ENCODE measurements around the gene HACD3.
"Not testable (repeated sequence)": the region's sequence is repeated elsewhere in the genome, so short reads cannot be mapped to it uniquely, and the experiment has no call there.

HACD3 gene

GRCh38 chr15:65550681-65551098 lies 20.4 kb downstream of the HACD3 start:
- no peak for DNase-seq

DNA sequence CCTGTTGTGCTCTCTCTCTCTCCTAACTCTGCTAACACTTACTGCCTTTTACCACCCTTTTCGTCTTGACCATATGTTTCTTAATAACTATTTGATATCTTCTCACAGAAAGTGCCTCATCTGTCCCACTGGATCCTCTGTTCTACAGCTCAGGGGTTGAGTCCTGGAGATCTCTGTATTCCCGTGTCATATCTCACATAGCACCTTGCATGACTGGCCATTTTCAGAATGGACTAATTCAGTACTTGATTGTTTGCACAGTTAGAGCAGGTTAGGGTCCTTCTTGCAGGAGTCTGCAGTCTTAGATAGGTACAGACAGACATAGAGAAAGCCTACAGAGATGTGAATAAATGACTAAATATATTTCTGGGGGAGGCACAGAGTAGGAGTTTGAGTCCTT lies 20.9 kb downstream of the HACD3 start:
- no peak for DNase-seq

DNA sequence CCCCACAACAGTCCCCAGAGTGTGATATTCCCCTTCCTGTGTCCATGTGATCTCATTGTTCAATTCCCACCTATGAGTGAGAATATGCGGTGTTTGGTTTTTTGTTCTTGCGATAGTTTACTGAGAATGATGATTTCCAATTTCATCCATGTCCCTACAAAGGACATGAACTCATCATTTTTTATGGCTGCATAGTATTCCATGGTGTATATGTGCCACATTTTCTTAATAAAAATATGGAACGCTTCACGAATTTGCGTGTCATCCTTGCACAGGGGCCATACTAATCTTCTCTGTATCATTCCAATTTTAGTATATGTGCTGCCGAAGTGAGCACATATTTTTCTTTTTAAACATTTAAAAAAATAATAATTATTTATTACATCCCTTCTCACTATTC lies 22.6 kb downstream of the HACD3 start:
- not testable (repeated sequence) for DNase-seq

DNA sequence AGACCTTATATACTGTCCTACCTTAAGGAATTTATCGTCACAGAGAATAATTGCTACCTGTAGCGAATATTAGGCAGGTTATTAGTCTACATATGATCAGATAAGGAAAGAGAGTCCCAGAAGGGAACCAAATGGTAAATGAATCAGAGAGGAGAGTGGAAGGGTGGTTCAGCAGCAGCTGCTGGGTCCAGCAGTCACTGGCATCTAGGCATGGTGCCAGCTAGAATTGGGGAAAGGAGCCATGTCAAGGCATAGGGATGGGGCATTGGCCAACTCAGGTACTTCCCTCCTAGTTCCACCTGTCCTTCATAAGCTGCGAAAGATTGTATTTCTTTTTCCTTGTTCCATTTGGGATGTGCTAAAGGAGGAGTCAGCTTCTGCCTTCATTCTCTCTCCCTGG lies 23.4 kb downstream of the HACD3 start:
- DNase-seq, result peak; percentile 28

- DNase-seq, result no peak
Measured at GRCh38 chr15:65556622-65557021, 26.4 kb downstream of the HACD3 start.

GRCh38 chr15:65558336-65558735 lies 28.1 kb downstream of the HACD3 start:
- DNase-seq, result no peak

- no peak for DNase-seq
Measured at GRCh38 chr15:65558997-65559760, 28.9 kb downstream of the HACD3 start.

DNA sequence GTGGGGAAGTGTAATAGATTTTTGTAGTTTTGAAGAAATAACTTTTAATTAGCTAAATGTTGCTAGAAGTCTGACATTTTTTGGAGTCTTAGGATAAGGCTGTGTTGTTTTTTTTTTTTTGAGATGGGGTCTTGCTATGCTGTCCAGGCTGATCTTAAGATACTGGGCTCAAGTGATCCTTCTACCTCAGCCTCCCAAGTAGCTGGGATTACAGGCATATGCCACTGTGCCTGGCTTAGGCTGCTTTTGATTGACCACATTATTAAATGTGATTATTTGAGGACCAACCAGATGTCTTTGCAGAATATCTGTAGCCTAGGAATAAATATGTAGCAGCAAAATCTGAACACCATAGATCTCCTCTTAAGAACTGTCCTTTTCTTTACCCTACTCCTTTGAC lies 29.7 kb downstream of the HACD3 start:
- no peak for DNase-seq

GRCh38 chr15:65561934-65562333 lies 31.7 kb downstream of the HACD3 start:
- DNase-seq, result no peak

- no peak for DNase-seq
Measured at GRCh38 chr15:65569728-65570127, 39.5 kb downstream of the HACD3 start.

GRCh38 chr15:65571971-65572370 lies 41.7 kb downstream of the HACD3 start:
- DNase-seq, result no peak

GRCh38 chr15:65576664-65577063 lies 46.4 kb downstream of the HACD3 start:
- no peak for DNase-seq

DNA sequence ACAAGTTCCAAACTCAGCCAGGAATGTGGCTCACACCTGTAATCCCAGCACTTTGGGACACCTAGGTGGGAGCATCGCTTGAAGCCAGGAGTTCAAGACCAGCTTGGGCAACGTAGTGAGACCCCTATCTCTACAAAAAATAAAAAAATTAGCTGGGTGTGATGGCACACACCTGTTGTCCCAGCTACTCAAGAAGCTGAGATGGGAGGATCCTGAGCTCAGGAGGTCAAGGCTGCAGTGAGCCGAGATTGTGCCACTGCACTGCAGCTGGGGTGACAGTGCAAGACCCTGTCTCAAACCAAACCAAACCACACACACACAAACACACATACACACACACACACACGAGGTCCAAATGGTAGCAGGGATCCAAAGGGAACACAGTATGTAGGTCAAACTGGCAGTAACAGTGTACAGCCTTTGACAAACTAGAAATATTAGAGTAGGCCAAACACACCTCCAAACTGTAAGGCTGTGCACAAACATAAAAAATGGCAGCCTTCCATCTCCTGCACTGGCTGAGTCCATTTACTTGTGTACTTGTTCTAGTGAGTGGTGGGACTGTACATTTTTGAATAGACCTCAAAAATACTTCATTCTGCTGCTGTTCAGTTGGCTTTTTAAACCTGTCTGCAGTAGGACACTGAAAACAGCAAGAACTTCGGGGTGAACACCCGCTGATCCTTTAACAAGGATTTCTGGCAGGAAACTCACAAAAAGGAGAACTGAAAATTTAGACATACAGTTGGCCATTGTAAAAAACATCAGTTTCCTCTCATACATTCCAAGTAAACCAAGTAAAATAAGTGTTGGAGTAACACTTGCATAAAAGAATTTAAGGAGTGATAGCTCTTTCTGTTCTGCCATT lies 47.1 kb downstream of the HACD3 start:
- no peak for DNase-seq

- no peak for DNase-seq
Measured at GRCh38 chr15:65578904-65579728, 48.9 kb downstream of the HACD3 start.

- DNase-seq, result no peak
Measured at GRCh38 chr15:65579762-65580161, 49.5 kb downstream of the HACD3 start.

- no peak for DNase-seq
Measured at GRCh38 chr15:65580287-65580686, 50.0 kb downstream of the HACD3 start.

DNA sequence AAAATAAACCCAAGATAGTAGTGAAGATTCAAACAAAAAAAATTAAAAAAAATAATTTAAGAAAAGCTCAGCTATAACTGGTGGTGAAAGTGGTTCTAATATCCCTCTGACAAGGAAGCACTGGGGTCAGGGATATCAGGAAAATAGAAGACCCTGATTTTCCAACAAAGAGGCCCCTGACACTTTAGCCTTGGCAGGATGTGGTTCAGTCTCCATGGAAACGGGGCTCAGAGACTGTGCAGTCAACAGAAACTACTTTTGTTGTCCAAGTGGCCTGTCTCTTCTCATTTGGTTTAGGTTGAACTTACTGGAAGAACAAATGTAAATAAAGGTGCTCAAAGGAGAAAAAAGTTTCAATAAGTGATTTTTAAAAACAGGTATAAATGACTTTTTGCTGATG lies 53.4 kb downstream of the HACD3 start:
- DNase-seq, result peak; percentile 18

DNA sequence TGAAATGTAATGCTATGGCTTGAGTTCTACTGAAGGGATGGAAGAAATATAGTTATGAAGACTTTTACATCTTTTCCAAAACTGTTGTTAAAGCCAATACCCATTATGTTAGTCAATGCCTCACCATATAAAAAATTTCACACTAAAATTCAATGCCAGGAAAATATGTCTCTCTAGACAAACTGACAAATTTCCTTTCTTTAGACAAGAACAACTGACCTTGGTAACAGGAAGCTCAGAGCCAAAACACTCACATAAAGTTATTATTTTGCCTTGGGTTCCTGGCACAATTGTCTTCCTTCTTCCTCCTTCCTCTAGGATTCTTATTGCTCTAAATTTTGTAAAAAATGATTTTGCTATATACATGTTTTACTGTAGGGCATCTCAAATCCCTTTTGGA lies 54.0 kb downstream of the HACD3 start:
- no peak for DNase-seq

GRCh38 chr15:65587094-65587493 lies 56.8 kb downstream of the HACD3 start:
- no peak for DNase-seq

DNA sequence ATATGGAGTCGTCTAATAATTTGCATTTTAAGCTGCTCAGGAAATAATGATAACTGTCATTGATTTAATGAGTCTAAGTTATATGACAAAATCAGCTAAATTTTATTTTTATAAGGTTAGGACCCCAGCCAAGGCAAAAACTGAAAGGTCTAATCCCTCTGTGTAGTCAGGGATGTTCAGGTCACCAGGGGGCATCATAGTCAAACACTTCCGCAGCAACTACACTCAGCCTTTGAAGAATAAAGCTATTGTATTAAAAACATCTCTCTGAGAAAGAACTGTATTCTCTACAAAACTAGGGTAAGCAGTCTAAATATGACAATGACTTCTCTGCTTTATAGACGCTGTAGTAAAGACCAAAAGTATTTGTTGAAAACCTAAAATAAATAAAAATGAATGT lies 65.7 kb downstream of the HACD3 start:
- peak; percentile 24 for DNase-seq

DNA sequence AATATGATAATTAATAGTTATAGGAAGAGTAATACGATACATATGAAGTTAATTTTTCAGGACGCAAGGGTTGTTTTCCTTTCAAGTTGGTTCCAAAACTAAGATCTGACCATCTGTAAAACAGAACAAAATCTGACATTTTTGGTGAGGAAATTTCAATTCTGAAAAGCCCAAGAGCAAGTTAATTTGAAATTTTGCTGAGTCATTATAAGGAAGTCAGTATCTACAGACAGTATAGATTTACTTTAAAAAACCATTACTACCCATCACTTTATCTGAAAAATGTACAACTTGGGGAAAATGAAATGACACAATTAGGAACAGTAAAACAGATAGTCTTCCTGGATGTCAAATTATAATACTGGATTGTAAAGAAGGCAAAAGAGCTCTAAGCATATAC lies 68.2 kb downstream of the HACD3 start:
- DNase-seq, result no peak

- DNase-seq, result no peak
Measured at GRCh38 chr15:65599677-65600076, 69.4 kb downstream of the HACD3 start.

DNA sequence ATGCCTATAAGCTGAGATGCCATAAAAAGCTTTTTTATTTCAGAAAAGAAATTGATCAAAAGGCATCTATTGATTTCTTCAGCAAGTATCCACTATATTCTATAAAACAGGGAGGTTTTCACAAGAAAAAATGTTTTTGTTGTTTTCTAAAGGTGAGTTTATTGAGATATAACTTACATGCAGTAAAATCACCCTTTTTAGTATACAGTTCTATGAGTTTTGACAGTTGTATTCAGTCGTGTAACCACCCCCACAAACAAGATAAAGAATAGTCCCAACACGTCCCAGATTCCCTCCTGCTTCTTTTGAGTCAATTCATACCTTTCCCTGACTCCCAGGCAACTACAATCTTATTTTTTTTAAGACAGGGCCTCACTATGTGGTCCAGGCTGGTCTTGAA lies 72.9 kb downstream of the HACD3 start:
- DNase-seq, result no peak

Measured in NCI-H1105 (cell line).